HepG2 (cell line): ENCODE results near the gene IFI30. TPM values are rescaled to one million over a fixed set of nuclear protein-coding genes. Genes with fewer than 3 reads are reported as not detected.

ENCODE experiments used
- AHR ChIP-seq: IDR thresholded peaks from 2 replicates; pipeline ENCODE4 v1.6.1; 2018; ENCODE audit warnings: missing genetic modification reagents, missing compliant biosample characterization
- BRCA1 ChIP-seq: sonication (generic); formaldehyde crosslinking; IDR thresholded peaks from 2 replicates; pipeline ENCODE4 v1.4.0; 2020; ENCODE audit warnings: missing genetic modification reagents
- EZH2 ChIP-seq: conservative IDR thresholded peaks from 2 replicates; pipeline ENCODE4 v1.6.1; 2012; ENCODE audit warnings: mild to moderate bottlenecking, low read depth, low read length, moderate library complexity
- KLF16 ChIP-seq, 2 experiments: sonication (generic) in 1 of 2; formaldehyde crosslinking in 1 of 2; IDR thresholded peaks; 2 replicates each; pipeline versions ENCODE4 v1.6.1 to v1.8.0; 2016 to 2023; ENCODE audit warnings: missing genetic modification reagents in 2 of 2, missing compliant biosample characterization in 1 of 2
- MAFF ChIP-seq: IDR thresholded peaks from 2 replicates; pipeline ENCODE4 v1.6.1; 2011; ENCODE audit warnings: low read depth, low read length, improper control_type of control experiment
- NFKBIZ ChIP-seq: IDR thresholded peaks from 2 replicates; pipeline ENCODE4 v1.6.1; 2018; ENCODE audit warnings: missing genetic modification reagents, missing compliant biosample characterization
- NKX3-1 ChIP-seq: sonication (generic); formaldehyde crosslinking; IDR thresholded peaks from 2 replicates; pipeline ENCODE4 v1.5.0; 2020; ENCODE audit warnings: missing genetic modification reagents
- RFX3 ChIP-seq: IDR thresholded peaks from 2 replicates; pipeline ENCODE4 v1.6.1; 2016; ENCODE audit warnings: missing biosample characterization, missing genetic modification reagents
- RXRB ChIP-seq: IDR thresholded peaks from 2 replicates; pipeline ENCODE4 v1.6.1; 2016; ENCODE audit warnings: borderline replicate concordance, missing genetic modification reagents, missing compliant biosample characterization
- SMAD3 ChIP-seq: sonication (generic); formaldehyde crosslinking; IDR thresholded peaks from 2 replicates; pipeline ENCODE4 v1.4.0; 2020; ENCODE audit warnings: missing genetic modification reagents
- SNRNP70 ChIP-seq: fragments of 200-400 bp; formaldehyde crosslinking; IDR thresholded peaks from 2 replicates; pipeline ENCODE4 v1.6.1; 2017; ENCODE audit warnings: mild to moderate bottlenecking, low read depth, low read length, moderate library complexity
- TFDP1 ChIP-seq: IDR thresholded peaks from 2 replicates; pipeline ENCODE4 v1.6.1; 2016; ENCODE audit warnings: missing compliant biosample characterization, missing genetic modification reagents, borderline replicate concordance
- TP53 ChIP-seq: sonication (generic); formaldehyde crosslinking; conservative IDR thresholded peaks from 2 replicates; pipeline ENCODE4 v1.4.0; 2020; ENCODE audit warnings: missing genetic modification reagents
- U2AF1 ChIP-seq: fragments of 200-400 bp; formaldehyde crosslinking; optimal IDR thresholded peaks from 2 replicates; pipeline ENCODE3; 2017; ENCODE audit warnings: mild to moderate bottlenecking, low read depth, low read length
- ZBTB3 ChIP-seq: sonication (generic); formaldehyde crosslinking; IDR thresholded peaks from 2 replicates; pipeline ENCODE4 v1.4.0; 2020; ENCODE audit warnings: low read depth, mild to moderate bottlenecking, moderate library complexity, missing genetic modification reagents, borderline replicate concordance
- ZFP37 ChIP-seq: sonication (generic); formaldehyde crosslinking; IDR thresholded peaks from 2 replicates; pipeline ENCODE4 v1.4.0; 2020; ENCODE audit warnings: missing genetic modification reagents, borderline replicate concordance
- ZMYM4 ChIP-seq: sonication (generic); formaldehyde crosslinking; IDR thresholded peaks from 2 replicates; pipeline ENCODE4 v1.8.1; 2023; ENCODE audit warnings: mild to moderate bottlenecking, missing genetic modification reagents
- ZNF143 ChIP-seq: sonication (generic); formaldehyde crosslinking; IDR thresholded peaks from 2 replicates; pipeline ENCODE4 v1.4.0; 2020; ENCODE audit warnings: missing genetic modification reagents
- ZNF234 ChIP-seq: sonication (generic); formaldehyde crosslinking; conservative IDR thresholded peaks from 2 replicates; pipeline ENCODE4 v1.5.1; 2020; ENCODE audit warnings: mild to moderate bottlenecking, missing genetic modification reagents
- ZNF292 ChIP-seq: sonication (generic); formaldehyde crosslinking; IDR thresholded peaks from 2 replicates; pipeline ENCODE4 v1.8.1; 2022; ENCODE audit warnings: mild to moderate bottlenecking, low read depth, missing genetic modification reagents, borderline replicate concordance
- ZNF30 ChIP-seq: sonication (generic); formaldehyde crosslinking; IDR thresholded peaks from 2 replicates; pipeline ENCODE4 v1.5.0; 2020; ENCODE audit warnings: mild to moderate bottlenecking, missing genetic modification reagents
- ZNF354B ChIP-seq: sonication (generic); formaldehyde crosslinking; IDR thresholded peaks from 2 replicates; pipeline ENCODE4 v1.8.0; 2022; ENCODE audit warnings: mild to moderate bottlenecking, missing genetic modification reagents
- ZNF382 ChIP-seq: sonication (generic); formaldehyde crosslinking; IDR thresholded peaks from 2 replicates; pipeline ENCODE4 v1.5.0; 2020; ENCODE audit warnings: missing genetic modification reagents, mild to moderate bottlenecking, borderline replicate concordance
- ZNF678 ChIP-seq: sonication (generic); formaldehyde crosslinking; IDR thresholded peaks from 2 replicates; pipeline ENCODE4 v1.4.0; 2020; ENCODE audit warnings: mild to moderate bottlenecking, missing genetic modification reagents
- polyA plus RNA-seq, 8 experiments: library from polyadenylated mRNA; depleted of rRNA in 3 of 8; stranded (reverse) in 7 of 8; unstranded in 1 of 8; fragments of >200 nt; fragmentation: Illumina TruSeq in 4 of 8; extraction: Trizol in 4 of 8; gene quantifications; 2 replicates each; pipeline versions ENCODE4 v1.2.1 to v1.2.3, GENCODE V29; 2011 to 2016; ENCODE audit warnings: low read depth in 4 of 8, missing spikeins in 1 of 8, mixed read lengths in 1 of 8; ENCODE audit not compliant: insufficient read depth in 1 of 8
- total RNA-seq, 5 experiments: library from RNA; depleted of rRNA; stranded (reverse); fragments of >200 nt; fragmentation: Illumina TruSeq; extraction: Trizol; gene quantifications; 2 replicates each; pipeline ENCODE4 v1.2.3, GENCODE V29; 2016; ENCODE audit warnings: low read depth in 1 of 5
- TF ChIP-seq, protein P1 (sequence below): sonication (generic); formaldehyde crosslinking; IDR thresholded peaks from 2 replicates; pipeline ENCODE4 v1.5.0; 2020; ENCODE audit warnings: mild to moderate bottlenecking, missing genetic modification reagents
- TF ChIP-seq, protein P2 (sequence below): sonication (generic); formaldehyde crosslinking; IDR thresholded peaks from 2 replicates; pipeline ENCODE4 v1.5.0; 2020; ENCODE audit warnings: missing genetic modification reagents
- TF ChIP-seq, protein P3 (sequence below): sonication (generic); formaldehyde crosslinking; IDR thresholded peaks from 2 replicates; pipeline ENCODE4 v1.4.0; 2020; ENCODE audit warnings: missing genetic modification reagents

IFI30 gene
- total and polyA plus RNA-seq, 2 of the 13 experiments (the other 11 are each of a cell fraction or from before 2014, with no cell fraction given): 25.0 to 79.4 TPM

DNA sequence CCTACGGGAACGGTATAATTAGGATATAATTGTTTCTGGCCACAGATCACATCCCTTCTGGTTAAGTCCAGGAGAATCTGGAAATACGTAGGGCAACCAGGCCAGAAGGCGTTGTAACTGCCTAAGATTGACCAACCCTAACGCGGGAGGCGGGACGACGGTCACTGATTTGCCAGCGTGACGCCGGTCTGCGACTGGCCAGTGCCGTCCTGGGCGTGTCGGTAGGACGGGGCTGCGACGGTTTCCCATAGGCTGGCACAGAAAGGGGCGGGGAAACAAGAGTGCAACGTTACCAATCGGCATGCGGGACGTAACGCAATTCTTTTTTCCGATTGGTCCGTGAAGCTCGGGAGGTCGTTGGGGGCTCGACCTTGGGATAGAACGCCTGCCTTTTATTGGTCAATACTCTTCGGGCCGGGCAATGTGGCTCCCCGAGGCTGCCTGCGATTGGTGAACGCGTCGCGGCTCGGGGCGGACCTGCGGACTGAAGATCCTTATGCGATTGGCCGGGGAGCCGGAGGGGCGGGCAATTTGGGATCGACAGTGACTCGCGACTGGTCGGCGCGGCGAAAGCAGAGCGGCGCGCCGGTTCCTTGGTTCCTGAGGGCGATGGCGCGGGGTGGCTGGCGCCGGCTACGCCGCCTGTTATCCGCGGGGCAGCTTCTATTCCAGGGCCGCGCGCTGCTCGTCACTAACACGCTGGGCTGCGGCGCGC lies 19.2 kb downstream of the IFI30 start, which contains the start of gene MPV17L2 (continued):
- TF ChIP-seq, protein P1, sequence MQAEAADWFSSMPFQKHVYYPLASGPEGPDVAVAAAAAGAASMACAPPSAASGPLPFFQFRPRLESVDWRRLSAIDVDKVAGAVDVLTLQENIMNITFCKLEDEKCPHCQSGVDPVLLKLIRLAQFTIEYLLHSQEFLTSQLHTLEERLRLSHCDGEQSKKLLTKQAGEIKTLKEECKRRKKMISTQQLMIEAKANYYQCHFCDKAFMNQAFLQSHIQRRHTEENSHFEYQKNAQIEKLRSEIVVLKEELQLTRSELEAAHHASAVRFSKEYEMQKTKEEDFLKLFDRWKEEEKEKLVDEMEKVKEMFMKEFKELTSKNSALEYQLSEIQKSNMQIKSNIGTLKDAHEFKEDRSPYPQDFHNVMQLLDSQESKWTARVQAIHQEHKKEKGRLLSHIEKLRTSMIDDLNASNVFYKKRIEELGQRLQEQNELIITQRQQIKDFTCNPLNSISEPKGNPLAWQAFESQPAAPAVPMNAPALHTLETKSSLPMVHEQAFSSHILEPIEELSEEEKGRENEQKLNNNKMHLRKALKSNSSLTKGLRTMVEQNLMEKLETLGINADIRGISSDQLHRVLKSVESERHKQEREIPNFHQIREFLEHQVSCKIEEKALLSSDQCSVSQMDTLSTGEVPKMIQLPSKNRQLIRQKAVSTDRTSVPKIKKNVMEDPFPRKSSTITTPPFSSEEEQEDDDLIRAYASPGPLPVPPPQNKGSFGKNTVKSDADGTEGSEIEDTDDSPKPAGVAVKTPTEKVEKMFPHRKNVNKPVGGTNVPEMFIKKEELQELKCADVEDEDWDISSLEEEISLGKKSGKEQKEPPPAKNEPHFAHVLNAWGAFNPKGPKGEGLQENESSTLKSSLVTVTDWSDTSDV (CRISPR knock-in tag): no peak
- TF ChIP-seq AHR (CRISPR knock-in tag) (no peak), ZNF234 (CRISPR knock-in tag) (no peak), U2AF1 (no peak), KLF16 (CRISPR knock-in tag; IDR thresholded peaks at IDR 0.05) (peak in 1 of 2 experiments; percentile 51; a peak in 2 of 4 replicates), TFDP1 (CRISPR knock-in tag) (peak; percentile 8; the same call in 1 of the 2 replicates), ZNF30 (no peak), BRCA1 (no peak), ZNF678 (CRISPR knock-in tag) (no peak), NKX3-1 (CRISPR knock-in tag) (no peak), ZBTB3 (CRISPR knock-in tag) (no peak), ZNF292 (CRISPR knock-in tag) (no peak), RXRB (peak; percentile 4; the same call in 1 of the 2 replicates), ZMYM4 (CRISPR knock-in tag) (peak; percentile 81), RFX3 (no peak), ZNF354B (CRISPR knock-in tag) (0 out of 2 replicates have a peak, but pooled peaks have one; percentile 52), ZNF382 (CRISPR knock-in tag) (no peak), TP53 (no peak), SNRNP70 (no peak), ZNF143 (CRISPR knock-in tag) (no peak), EZH2 (no peak), SMAD3 (CRISPR knock-in tag) (no peak), ZFP37 (CRISPR knock-in tag) (no peak), MAFF (no peak), NFKBIZ (CRISPR knock-in tag) (no peak)
- TF ChIP-seq, protein P2, sequence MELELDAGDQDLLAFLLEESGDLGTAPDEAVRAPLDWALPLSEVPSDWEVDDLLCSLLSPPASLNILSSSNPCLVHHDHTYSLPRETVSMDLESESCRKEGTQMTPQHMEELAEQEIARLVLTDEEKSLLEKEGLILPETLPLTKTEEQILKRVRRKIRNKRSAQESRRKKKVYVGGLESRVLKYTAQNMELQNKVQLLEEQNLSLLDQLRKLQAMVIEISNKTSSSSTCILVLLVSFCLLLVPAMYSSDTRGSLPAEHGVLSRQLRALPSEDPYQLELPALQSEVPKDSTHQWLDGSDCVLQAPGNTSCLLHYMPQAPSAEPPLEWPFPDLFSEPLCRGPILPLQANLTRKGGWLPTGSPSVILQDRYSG: no peak
- TF ChIP-seq, protein P3, sequence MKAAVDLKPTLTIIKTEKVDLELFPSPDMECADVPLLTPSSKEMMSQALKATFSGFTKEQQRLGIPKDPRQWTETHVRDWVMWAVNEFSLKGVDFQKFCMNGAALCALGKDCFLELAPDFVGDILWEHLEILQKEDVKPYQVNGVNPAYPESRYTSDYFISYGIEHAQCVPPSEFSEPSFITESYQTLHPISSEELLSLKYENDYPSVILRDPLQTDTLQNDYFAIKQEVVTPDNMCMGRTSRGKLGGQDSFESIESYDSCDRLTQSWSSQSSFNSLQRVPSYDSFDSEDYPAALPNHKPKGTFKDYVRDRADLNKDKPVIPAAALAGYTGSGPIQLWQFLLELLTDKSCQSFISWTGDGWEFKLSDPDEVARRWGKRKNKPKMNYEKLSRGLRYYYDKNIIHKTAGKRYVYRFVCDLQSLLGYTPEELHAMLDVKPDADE (CRISPR knock-in tag): no peak
